H1 (cell line): Measurements from ENCODE around the gene MYBPC2. TPM values are rescaled to one million over a fixed set of nuclear protein-coding genes. Genes with fewer than 3 reads are reported as not detected.

ENCODE experiments used
- CTCF ChIA-PET: fragments of 300-600 bp; sonication (Branson Sonifier 250); formaldehyde crosslinking; loops from one replicate; lab custom pipeline; 2021; ENCODE audit not compliant: partially characterized antibody; lab: Charles Lee
- POLR2A ChIA-PET: fragments of 300-600 bp; sonication (Branson Sonifier 250); formaldehyde crosslinking; loops from one replicate; lab custom pipeline; 2021; ENCODE audit warnings: inconsistent platforms; ENCODE audit not compliant: partially characterized antibody; lab: Charles Lee
- DNase-seq, 2 experiments: peaks; one replicate each; pipeline versions ENCODE4 v3.0.0 to v3.0.0-alpha.2; 2010 to 2022; ENCODE audit warnings: low spot score in 2 of 2, low read depth in 1 of 2, mixed read lengths in 1 of 2
- FAIRE-seq: peaks from 2 replicates; lab custom pipeline; 2011; peaks lifted over from hg19 to GRCh38; lab: Jason Lieb, UNC
- H2AFZ ChIP-seq: 2 replicates; pipeline ENCODE4 v1.8.1; 2012; ENCODE audit warnings: low read length, inconsistent platforms
- H2AK5ac ChIP-seq: 2 replicates; pipeline ENCODE4 v1.6.1; 2013; ENCODE audit warnings: low read depth, low read length
- H2BK120ac ChIP-seq: replicated peaks from 2 replicates; pipeline ENCODE3; 2013; ENCODE audit warnings: low read depth, low read length, inconsistent platforms
- H2BK12ac ChIP-seq: 2 replicates; pipeline ENCODE4 v1.6.1; 2013; ENCODE audit warnings: low read depth, low read length
- H2BK15ac ChIP-seq: 2 replicates; pipeline ENCODE4 v1.6.1; 2013; ENCODE audit warnings: low read length
- H2BK20ac ChIP-seq: 2 replicates; pipeline ENCODE4 v1.6.1; 2013; ENCODE audit warnings: low read length
- H2BK5ac ChIP-seq: 2 replicates; pipeline ENCODE4 v1.6.1; 2013; ENCODE audit warnings: low read depth, low read length
- H3K14ac ChIP-seq: 2 replicates; pipeline ENCODE4 v1.6.1; 2013; ENCODE audit warnings: inconsistent platforms; ENCODE audit not compliant: insufficient read length
- H3K18ac ChIP-seq: 2 replicates; pipeline ENCODE4 v1.6.1; 2013; ENCODE audit warnings: low read length; ENCODE audit errors: extremely low read depth
- H3K23ac ChIP-seq: 2 replicates; pipeline ENCODE4 v1.6.1; 2013; ENCODE audit warnings: inconsistent platforms; ENCODE audit not compliant: insufficient read length
- H3K23me2 ChIP-seq: 2 replicates; pipeline ENCODE4 v1.6.1; 2013; ENCODE audit warnings: low read depth, low read length
- H3K27ac ChIP-seq: 2 replicates; pipeline ENCODE4 v1.6.1; 2011; ENCODE audit warnings: low read depth, low read length, inconsistent platforms
- H3K27me3 ChIP-seq, 4 experiments: replicated peaks in 1 of 4; 1 replicate in 1 of 4; 2 replicates in 3 of 4; pipeline versions ENCODE4 v1.6.1 to v1.8.1; 2011 to 2013; ENCODE audit warnings: low read length in 3 of 4, mild to moderate bottlenecking in 3 of 4, inconsistent platforms in 2 of 4, mixed read lengths in 2 of 4, moderate library complexity in 1 of 4; ENCODE audit not compliant: control insufficient read depth in 3 of 4, insufficient read depth in 3 of 4; ENCODE audit errors: extremely low read depth in 1 of 4
- H3K36me3 ChIP-seq, 4 experiments: 2 replicates each; pipeline versions ENCODE4 v1.6.1 to v1.8.1; 2011 to 2013; ENCODE audit warnings: mild to moderate bottlenecking in 4 of 4, low read length in 3 of 4, moderate library complexity in 2 of 4, control low read depth in 1 of 4, inconsistent platforms in 1 of 4; ENCODE audit not compliant: insufficient read depth in 4 of 4, control insufficient read depth in 2 of 4
- H3K4ac ChIP-seq: replicated peaks from 2 replicates; pipeline ENCODE3; 2013; ENCODE audit warnings: low read length, low read depth, mixed read lengths, inconsistent platforms; ENCODE audit not compliant: insufficient read length
- H3K4me1 ChIP-seq, 4 experiments: replicated peaks in 1 of 4; 1 replicate in 1 of 4; 2 replicates in 3 of 4; pipeline versions ENCODE4 v1.6.1 to v1.8.1; 2011 to 2013; ENCODE audit warnings: low read length in 3 of 4, inconsistent platforms in 2 of 4, mixed read lengths in 1 of 4; ENCODE audit not compliant: insufficient read depth in 4 of 4, control insufficient read depth in 3 of 4
- H3K4me2 ChIP-seq, 2 experiments: 2 replicates each; pipeline versions ENCODE4 v1.6.1 to v1.8.1; 2011 to 2013; ENCODE audit warnings: low read depth in 2 of 2, low read length in 2 of 2, control low read depth in 1 of 2, inconsistent platforms in 1 of 2, mild to moderate bottlenecking in 1 of 2; ENCODE audit not compliant: insufficient read depth in 1 of 2
- H3K4me3 ChIP-seq, 4 experiments: fragments of 200-600, 300-600 bp in 1 of 4; sonication (generic), shearing (Covaris generic), sonication (Bioruptor Twin) in 1 of 4; 2 replicates each; pipeline versions ENCODE4 v1.5.1 to v1.8.1; 2011 to 2016; ENCODE audit warnings: low read length in 4 of 4, low read depth in 3 of 4, control low read depth in 2 of 4, inconsistent platforms in 2 of 4, mild to moderate bottlenecking in 2 of 4, mixed read lengths in 1 of 4, moderate library complexity in 1 of 4; ENCODE audit not compliant: insufficient read depth in 2 of 4; ENCODE audit errors: extremely low read depth in 1 of 4
- H3K56ac ChIP-seq: replicated peaks from 2 replicates; pipeline ENCODE3; 2013; ENCODE audit warnings: low read depth, mild to moderate bottlenecking, mixed read lengths, low read length, inconsistent platforms; ENCODE audit not compliant: insufficient read length
- H3K79me1 ChIP-seq: 2 replicates; pipeline ENCODE4 v1.6.1; 2013; ENCODE audit warnings: low read depth, low read length, control low read depth
- H3K79me2 ChIP-seq, 2 experiments: 2 replicates each; pipeline versions ENCODE4 v1.6.1 to v1.8.1; 2012 to 2013; ENCODE audit warnings: low read length in 2 of 2, mild to moderate bottlenecking in 2 of 2, inconsistent platforms in 1 of 2; ENCODE audit not compliant: insufficient read depth in 2 of 2, control insufficient read depth in 1 of 2
- H3K9ac ChIP-seq, 4 experiments: replicated peaks in 1 of 4; 1 replicate in 1 of 4; 2 replicates in 3 of 4; pipeline versions ENCODE4 v1.6.1 to v1.8.1; 2011 to 2013; ENCODE audit warnings: low read depth in 3 of 4, low read length in 3 of 4, control low read depth in 2 of 4, mild to moderate bottlenecking in 2 of 4, moderate library complexity in 2 of 4, inconsistent platforms in 1 of 4; ENCODE audit errors: extremely low read depth in 1 of 4
- H3K9me3 ChIP-seq, 2 experiments: 2 replicates each; pipeline versions ENCODE4 v1.6.1 to v1.8.1; 2012 to 2013; ENCODE audit warnings: mild to moderate bottlenecking in 2 of 2, moderate library complexity in 2 of 2, control low read depth in 1 of 2, inconsistent platforms in 1 of 2, low read depth in 1 of 2, low read length in 1 of 2, mixed read lengths in 1 of 2; ENCODE audit not compliant: insufficient read depth in 2 of 2
- H4K20me1 ChIP-seq, 2 experiments: replicated peaks in 1 of 2; 2 replicates each; pipeline versions ENCODE3 to v1.8.1; 2011 to 2013; ENCODE audit warnings: inconsistent platforms in 2 of 2, low read length in 2 of 2, mild to moderate bottlenecking in 1 of 2; ENCODE audit not compliant: insufficient read depth in 2 of 2, control insufficient read depth in 1 of 2
- H4K5ac ChIP-seq: 2 replicates; pipeline ENCODE4 v1.6.1; 2013; ENCODE audit warnings: low read length, low read depth, mixed read lengths, inconsistent platforms; ENCODE audit not compliant: insufficient read length
- H4K8ac ChIP-seq: 2 replicates; pipeline ENCODE4 v1.8.0; 2013; ENCODE audit warnings: mild to moderate bottlenecking, moderate library complexity, low read length, inconsistent platforms; ENCODE audit not compliant: insufficient read depth; ENCODE audit errors: extremely low read depth
- H4K91ac ChIP-seq: replicated peaks from 2 replicates; pipeline ENCODE3; 2013; ENCODE audit warnings: low read length, mixed read lengths, inconsistent platforms; ENCODE audit not compliant: insufficient read length
- CBX5 ChIP-seq: fragments of 300-800, 300-1000 bp; sonication (generic); IDR thresholded peaks from 2 replicates; pipeline ENCODE4 v1.7.1; 2016; ENCODE audit warnings: antibody characterized with exemption, low read length, low read depth
- EGR1 ChIP-seq: IDR thresholded peaks from 2 replicates; pipeline ENCODE4 v1.6.1; 2011; ENCODE audit warnings: low read depth, low read length, borderline replicate concordance
- GABPA ChIP-seq: IDR thresholded peaks from 2 replicates; pipeline ENCODE4 v1.6.1; 2011; ENCODE audit warnings: mild to moderate bottlenecking, low read length, moderate library complexity, borderline replicate concordance; ENCODE audit not compliant: insufficient read depth
- KDM1A ChIP-seq: fragments of 200-600, 300-600 bp; sonication (generic); IDR thresholded peaks from 2 replicates; pipeline ENCODE4 v1.7.1; 2016; ENCODE audit warnings: mild to moderate bottlenecking, low read length, borderline replicate concordance
- NRF1 ChIP-seq: IDR thresholded peaks from 2 replicates; pipeline ENCODE4 v1.6.1; 2011; ENCODE audit warnings: mild to moderate bottlenecking, low read depth, low read length, improper control_type of control experiment
- PHF8 ChIP-seq: fragments of 200-600 bp; sonication (generic); conservative IDR thresholded peaks from 2 replicates; pipeline ENCODE4 v1.7.1; 2012; ENCODE audit warnings: low read depth, mild to moderate bottlenecking, inconsistent platforms, low read length, moderate library complexity
- TAF7 ChIP-seq: optimal IDR thresholded peaks from 2 replicates; pipeline ENCODE3; 2011; ENCODE audit warnings: low read depth, mild to moderate bottlenecking, inconsistent platforms, low read length, moderate library complexity, borderline replicate concordance
- TBP ChIP-seq: IDR thresholded peaks from 2 replicates; pipeline ENCODE4 v1.6.1; 2011; ENCODE audit warnings: low read depth, low read length, improper control_type of control experiment
- WGBS, 2 experiments: shearing (Covaris generic) in 1 of 2; methylation state at CpG; one replicate each; pipeline versions ENCODE4 v1.1.6 to v1.1.7; 2013 to 2015; ENCODE audit warnings: low lambda C conversion rate in 2 of 2, mixed read lengths in 2 of 2, inconsistent platforms in 1 of 2, low coverage in 1 of 2, missing lambda C conversion rate in 1 of 2; ENCODE audit not compliant: insufficient replicate concordance in 2 of 2, insufficient coverage in 1 of 2, insufficient read length in 1 of 2; ENCODE audit errors: extremely low coverage in 1 of 2, missing lambda C conversion rate in 1 of 2; 5-methylcytosine and 5-hydroxymethylcytosine counted together
- polyA plus RNA-seq, 7 experiments: library from polyadenylated mRNA; depleted of rRNA in 3 of 7; stranded (reverse) in 5 of 7; unstranded in 2 of 7; fragments of >200 nt in 5 of 7; fragments of 200-250 nt in 2 of 7; gene quantifications; 1 replicate in 5 of 7; 2 replicates in 1 of 7; 4 replicates in 1 of 7; pipeline versions ENCODE4 v1.2.1 to v1.2.3, GENCODE V29; 2011 to 2013; ENCODE audit warnings: missing spikeins in 2 of 7, mixed read lengths in 2 of 7
- total RNA-seq: library from RNA; stranded (reverse); fragmentation: NEBNext Ultra II Directional; extraction: Animal tissue kit (Norgen Biotek cat#: 25700); gene quantifications from 2 replicates; pipeline ENCODE4 v1.2.1, GENCODE V29; 2021
- TF ChIP-seq, protein P1 (sequence below): IDR thresholded peaks from 2 replicates; pipeline ENCODE4 v1.6.1; 2011; ENCODE audit warnings: low read depth, mild to moderate bottlenecking, low read length; ENCODE audit not compliant: insufficient read depth
- TF ChIP-seq, protein P2 (sequence below): IDR thresholded peaks from 2 replicates; pipeline ENCODE4 v1.6.1; 2011; ENCODE audit warnings: low read length, improper control_type of control experiment

MYBPC2 gene
- total and polyA plus RNA-seq, 2 of the 8 experiments (the other 6 are each of a cell fraction or from before 2014, with no cell fraction given): 1.8 to 3.1 TPM

DNA sequence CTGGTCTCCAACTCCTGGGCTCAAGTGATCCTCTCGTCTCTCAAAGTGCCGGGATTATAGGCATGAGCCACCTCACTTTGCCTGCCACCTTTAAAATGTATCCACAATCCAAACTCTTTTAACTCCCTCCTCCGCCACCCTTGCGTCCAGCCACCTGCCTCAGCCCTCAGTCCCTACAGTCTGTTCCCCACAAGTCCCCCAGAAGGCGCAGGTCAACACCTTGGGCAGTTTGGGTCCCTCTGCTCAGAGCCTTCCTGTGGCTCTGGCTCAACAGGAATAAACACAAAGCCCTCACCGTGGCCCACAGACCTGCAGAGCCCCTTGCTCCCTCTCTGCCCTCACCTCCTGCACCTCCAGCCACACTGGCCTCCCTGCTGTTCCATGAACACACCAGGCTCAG is 36.1 kb downstream of the MYBPC2 start:
- H3K4me1 ChIP-seq: peaks cover 0 to 8% (median 4%) of the 10 kb centered on the region in 4 experiments; a peak in 5 of 7 replicates
- no peak for FAIRE-seq
- H4K5ac ChIP-seq: no peak overlapping the region
- no peak overlapping the region for H3K27ac ChIP-seq
- no peaks in the 10 kb centered on the region for H3K23me2 ChIP-seq
- DNase-seq: no peak
- no peak overlapping the region for H3K4me3 ChIP-seq
- no peaks in the 10 kb centered on the region for H3K79me1 ChIP-seq
- no peaks in the 10 kb centered on the region for H3K36me3 ChIP-seq
- H2AK5ac ChIP-seq: no peak overlapping the region
- H2BK120ac ChIP-seq: no peak overlapping the region
- H3K4me2 ChIP-seq: no peak overlapping the region
- WGBS, 2 experiments: 79% methylated on average over 6 of the region's 6 CpGs; no CpG with 5 or more reads in 1 of the 2 experiments
- no peaks in the 10 kb centered on the region; a peak in 1 of 7 replicates for H3K27me3 ChIP-seq
- no peak overlapping the region for H3K14ac ChIP-seq
- H2BK20ac ChIP-seq: no peak overlapping the region
- H3K18ac ChIP-seq: no peak overlapping the region
- H4K20me1 ChIP-seq: no peaks in the 10 kb centered on the region
- H2BK15ac ChIP-seq: no peak overlapping the region
- no peak overlapping the region for H3K56ac ChIP-seq
- H2BK5ac ChIP-seq: no peak overlapping the region
- POLR2A ChIA-PET: no interaction called here
- H3K23ac ChIP-seq: no peak overlapping the region
- H2AFZ ChIP-seq: no peak overlapping the region
- H4K91ac ChIP-seq: no peak overlapping the region
- CTCF ChIA-PET: interaction anchor here (0.6 to 4.0 kb wide), 2 partner anchors 62 to 101 kb away, joined by 3 to 19 read pairs; no protein-coding TSS in a partner anchor
- no peak overlapping the region for H4K8ac ChIP-seq
- no peak overlapping the region for H3K4ac ChIP-seq
- no peaks in the 10 kb centered on the region for H3K9me3 ChIP-seq
- no peaks in the 10 kb centered on the region for H3K79me2 ChIP-seq
- no peak overlapping the region for H3K9ac ChIP-seq
- no peak overlapping the region for H2BK12ac ChIP-seq
- TF ChIP-seq GABPA (no peak), NRF1 (no peak), PHF8 (no peak), TAF7 (no peak), CBX5 (no peak), KDM1A (no peak), TBP (no peak), EGR1 (no peak)
- TF ChIP-seq, protein P1, sequence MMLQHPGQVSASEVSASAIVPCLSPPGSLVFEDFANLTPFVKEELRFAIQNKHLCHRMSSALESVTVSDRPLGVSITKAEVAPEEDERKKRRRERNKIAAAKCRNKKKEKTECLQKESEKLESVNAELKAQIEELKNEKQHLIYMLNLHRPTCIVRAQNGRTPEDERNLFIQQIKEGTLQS: no peak
- TF ChIP-seq, protein P2, sequence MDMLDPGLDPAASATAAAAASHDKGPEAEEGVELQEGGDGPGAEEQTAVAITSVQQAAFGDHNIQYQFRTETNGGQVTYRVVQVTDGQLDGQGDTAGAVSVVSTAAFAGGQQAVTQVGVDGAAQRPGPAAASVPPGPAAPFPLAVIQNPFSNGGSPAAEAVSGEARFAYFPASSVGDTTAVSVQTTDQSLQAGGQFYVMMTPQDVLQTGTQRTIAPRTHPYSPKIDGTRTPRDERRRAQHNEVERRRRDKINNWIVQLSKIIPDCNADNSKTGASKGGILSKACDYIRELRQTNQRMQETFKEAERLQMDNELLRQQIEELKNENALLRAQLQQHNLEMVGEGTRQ: no peak
